GM12878 (cell line): ENCODE measurements around the gene AIRE. TPM values are rescaled to one million over a fixed set of nuclear protein-coding genes. Genes with fewer than 3 reads are reported as not detected.

Experiments used
- ATAC-seq: fragments of 200-7000 bp; cut with Tn5 transposase; 3 replicates; pipeline ENCODE4 v1.9.1; 2020; ENCODE audit warnings: mild to moderate bottlenecking, moderate library complexity
- BruUV-seq: library from RNA; stranded (reverse); fragments of 400-500 nt; replicated peaks from 2 replicates; lab custom pipeline; 2021; lab: Mats Ljungman, UMichigan
- CTCF ChIA-PET: fragments of 300-600 bp; sonication (Branson Sonifier 250); formaldehyde crosslinking; extraction: SDS; loops from one replicate; lab custom pipeline; 2021; ENCODE audit warnings: inconsistent platforms; lab: Yijun Ruan, JAX
- POLR2A ChIA-PET: fragments of 350-600 bp; formaldehyde crosslinking; extraction: SDS; loops from one replicate; lab custom pipeline; 2021; ENCODE audit warnings: inconsistent platforms; lab: Charles Lee
- RAD21 ChIA-PET: fragments of 300-600 bp; sonication (Branson Sonifier 250); formaldehyde crosslinking; loops from one replicate; lab custom pipeline; 2023; ENCODE audit warnings: antibody characterized with exemption; ENCODE audit not compliant: unreplicated experiment; lab: Charles Lee
- SMC1A ChIA-PET: fragments of 300-600 bp; sonication (Branson Sonifier 250); formaldehyde crosslinking; loops from one replicate; lab custom pipeline; 2023; ENCODE audit not compliant: unreplicated experiment, uncharacterized antibody; lab: Charles Lee
- DNase-seq: peaks from one replicate; pipeline ENCODE4 v3.0.0-alpha.2; 2011; ENCODE audit warnings: low read depth, low spot score
- FAIRE-seq: peaks from 3 replicates; lab custom pipeline; 2011; peaks lifted over from hg19 to GRCh38; lab: Jason Lieb, UNC
- H2AFZ ChIP-seq: 2 replicates; pipeline ENCODE4 v1.6.0; 2011; ENCODE audit warnings: low read depth, low read length, control low read depth; ENCODE audit not compliant: control insufficient read depth
- H3K27ac ChIP-seq: 2 replicates; pipeline ENCODE4 v1.5.1; 2011; ENCODE audit warnings: control low read depth; ENCODE audit not compliant: control insufficient read depth, insufficient read depth
- H3K27me3 ChIP-seq, 2 experiments: replicated peaks in 1 of 2; 2 replicates each; pipeline versions ENCODE4 v1.6.0 to v1.6.1; 2011; ENCODE audit warnings: low read length in 1 of 2; ENCODE audit not compliant: control insufficient read depth in 2 of 2, insufficient read depth in 2 of 2
- H3K36me3 ChIP-seq, 2 experiments: 2 replicates each; pipeline ENCODE4 v1.5.1; 2011; ENCODE audit warnings: low read length in 1 of 2; ENCODE audit not compliant: control insufficient read depth in 2 of 2, insufficient read depth in 2 of 2
- H3K4me1 ChIP-seq: 2 replicates; pipeline ENCODE4 v1.6.1; 2011; ENCODE audit warnings: mild to moderate bottlenecking, low read length, moderate library complexity, mixed read lengths; ENCODE audit not compliant: control insufficient read depth, insufficient read depth
- H3K4me2 ChIP-seq: 2 replicates; pipeline ENCODE4 v1.6.0; 2011; ENCODE audit warnings: control low read depth; ENCODE audit not compliant: control insufficient read depth, insufficient read depth
- H3K4me3 ChIP-seq: fragments of 200-600 bp; sonication (generic); 2 replicates; pipeline ENCODE4 v1.5.1; 2016
- H3K79me2 ChIP-seq: 2 replicates; pipeline ENCODE4 v1.6.0; 2011; ENCODE audit warnings: low read length; ENCODE audit not compliant: control insufficient read depth, insufficient read depth
- H3K9ac ChIP-seq: 2 replicates; pipeline ENCODE4 v1.8.0; 2011; ENCODE audit warnings: low read length, control low read depth, mixed read lengths; ENCODE audit not compliant: control insufficient read depth, insufficient read depth
- H3K9me3 ChIP-seq: replicated peaks from 3 replicates; pipeline ENCODE4 v1.5.1; 2011; ENCODE audit warnings: mild to moderate bottlenecking, low read length; ENCODE audit not compliant: control insufficient read depth, insufficient read depth
- H4K20me1 ChIP-seq: 2 replicates; pipeline ENCODE4 v1.6.0; 2011; ENCODE audit not compliant: control insufficient read depth, insufficient read depth
- POLR2A ChIP-seq: IDR thresholded peaks from 2 replicates; pipeline ENCODE4 v1.6.1; 2011; ENCODE audit warnings: low read depth, mild to moderate bottlenecking, low read length
- SRF ChIP-seq, 2 experiments: IDR thresholded peaks; 2 replicates each; pipeline ENCODE4 v1.6.1; 2011; ENCODE audit warnings: low read depth in 2 of 2, low read length in 2 of 2, mild to moderate bottlenecking in 1 of 2, moderate library complexity in 1 of 2
- WGBS: methylation state at CpG from one replicate; pipeline ENCODE4 v1.1.6; 2016; ENCODE audit warnings: low lambda C conversion rate; ENCODE audit not compliant: insufficient replicate concordance, insufficient coverage; ENCODE audit errors: missing lambda C conversion rate; 5-methylcytosine and 5-hydroxymethylcytosine counted together
- in situ Hi-C: fragments of 300-500 bp; cut with MboI; formaldehyde crosslinking; loops from 9 replicates; pipeline ENCODE4 v1.14.3; 2018; ENCODE audit warnings: mixed read lengths
- intact Hi-C: fragments of 100-400 bp; cut with micrococcal nuclease; formaldehyde crosslinking; loops from one replicate; pipeline ENCODE4 v1.14.2; 2022; ENCODE audit not compliant: unreplicated experiment
- polyA plus RNA-seq, 11 experiments: library from polyadenylated mRNA; depleted of rRNA in 4 of 11; unstranded in 6 of 11; stranded (reverse) in 5 of 11; fragments of >200 nt; fragmentation: Nextera tagmentation in 4 of 11; fragmentation: Illumina TruSeq in 1 of 11; extraction: Ambion mirVana in 4 of 11; extraction: Trizol in 1 of 11; gene quantifications; 1 replicate in 1 of 11; 2 replicates in 10 of 11; pipeline versions ENCODE4 v1.2.1 to v1.2.3, GENCODE V29; 2011 to 2016; ENCODE audit warnings: inconsistent platforms in 2 of 11, missing spikeins in 2 of 11, low read depth in 1 of 11
- total RNA-seq, 4 experiments: library from RNA; depleted of rRNA in 3 of 4; stranded (reverse); fragments of >200 nt in 3 of 4; fragmentation: Illumina TruSeq in 1 of 4; extraction: Trizol in 1 of 4; gene quantifications; 2 replicates each; pipeline versions ENCODE4 v1.2.1 to v1.2.3, GENCODE V29; 2013 to 2021
- TF ChIP-seq, protein P1 (sequence below): fragments of 450-650 bp; conservative IDR thresholded peaks from 2 replicates; pipeline ENCODE4 v1.6.1; 2017; ENCODE audit warnings: mild to moderate bottlenecking, moderate library complexity

AIRE gene
- total and polyA plus RNA-seq, 10 of the 15 experiments (the other 5 are each of a cell fraction or from before 2014, with no cell fraction given): 0.05 to 0.10 TPM; not detected in 8

DNA sequence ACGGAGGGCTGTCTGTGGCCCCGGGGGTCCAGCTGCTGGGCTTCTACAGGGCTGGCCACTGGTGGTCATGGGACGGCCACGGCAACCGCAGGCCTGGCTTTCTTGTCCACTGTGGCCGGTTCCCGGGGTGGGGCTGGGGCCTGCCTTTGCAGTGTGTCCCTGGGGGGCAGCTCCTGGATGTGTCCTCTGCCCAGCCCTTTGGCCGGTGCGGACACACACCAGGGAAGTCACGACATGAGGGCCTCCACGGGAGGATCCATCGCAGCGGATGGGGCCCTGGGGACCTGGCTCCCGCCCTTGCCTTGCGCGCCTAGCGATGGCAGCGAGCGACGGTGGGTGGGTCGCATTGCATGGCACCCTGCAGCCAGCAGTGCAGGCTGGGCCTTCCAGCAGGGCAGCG is 32.2 kb downstream of the AIRE start:
- DNase-seq (no peak), FAIRE-seq (no peak)
- no peaks in the 10 kb centered on the region for H3K4me1 ChIP-seq
- in situ Hi-C loops: no loop called here
- H3K79me2 ChIP-seq: no peaks in the 10 kb centered on the region
- peaks cover 19 to 45% of the 10 kb centered on the region in 2 experiments; a peak in 3 of 4 replicates for H3K36me3 ChIP-seq
- no peaks in the 10 kb centered on the region for H3K27me3 ChIP-seq
- 95% methylated on average over 22 of the region's 22 CpGs for WGBS
- RAD21 ChIA-PET: no interaction called here
- no peak overlapping the region for H2AFZ ChIP-seq
- CTCF ChIA-PET: no interaction called here
- TF ChIP-seq POLR2A: peak; percentile 45; the same call in 1 of the 2 replicates
- no peak for TF ChIP-seq SRF (IDR thresholded peaks at IDR 0.05; ENCODE audit: low read depth in 2 of 2, low read length in 2 of 2)
- TF ChIP-seq, all 136 proteins: peak for 1
- Histone ChIP-seq H4K20me1 (no peaks in the 10 kb centered on the region), H3K9me3 (no peaks in the 10 kb centered on the region), H3K4me3 (no peak overlapping the region), H3K27ac (no peak overlapping the region), H3K9ac (no peak overlapping the region), H3K4me2 (no peak overlapping the region)
- ATAC-seq: no peak
- POLR2A ChIA-PET: no interaction called here
- intact Hi-C loops: no loop called here
- SMC1A ChIA-PET: no interaction called here
- BruUV-seq: no TSS peak

DNA sequence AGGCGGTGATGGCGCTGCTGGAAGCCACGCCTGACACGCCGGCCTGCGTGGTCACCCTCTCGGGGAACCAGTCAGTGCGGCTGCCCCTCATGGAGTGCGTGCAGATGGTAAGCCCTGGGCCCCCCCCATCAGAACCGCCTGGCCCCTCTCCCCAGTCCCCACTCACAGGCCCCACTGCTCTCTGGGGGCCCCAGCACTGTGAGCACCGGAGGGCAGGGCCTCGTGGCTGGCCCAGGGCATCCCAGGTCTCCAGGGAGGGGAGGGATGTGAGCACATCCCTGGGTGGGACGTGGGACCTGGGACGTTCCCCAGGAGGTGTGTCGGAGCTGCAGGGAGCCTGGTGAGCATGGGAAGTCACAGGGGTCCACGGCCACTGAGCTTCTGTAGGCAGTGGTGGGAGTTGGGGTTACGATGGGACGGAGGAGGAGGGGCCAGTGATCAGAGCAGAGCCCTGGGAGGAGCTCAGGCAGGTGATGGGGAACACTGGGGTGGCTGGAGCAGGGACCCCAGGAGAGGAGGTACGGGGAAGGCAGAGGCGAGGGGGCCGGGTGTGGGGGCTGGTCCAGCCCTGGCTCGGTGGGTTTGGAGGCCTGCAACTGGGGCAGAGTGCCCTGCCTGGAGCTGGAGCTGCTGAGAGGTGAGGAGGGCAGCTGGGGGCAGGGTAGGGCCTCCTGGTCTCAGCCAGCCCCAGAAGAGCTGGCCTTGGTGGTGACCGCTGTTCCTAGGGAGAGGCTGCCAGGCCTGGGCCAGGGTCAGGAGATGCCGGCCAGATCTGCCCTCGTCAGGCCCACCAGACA is 33.0 kb downstream of the AIRE start:
- Histone ChIP-seq H3K4me1 (no peaks in the 10 kb centered on the region), H3K9ac (no peak overlapping the region), H3K36me3 (peaks cover 17 to 37% of the 10 kb centered on the region in 2 experiments; a peak in 3 of 4 replicates), H4K20me1 (no peaks in the 10 kb centered on the region), H3K4me3 (no peak overlapping the region), H2AFZ (no peak overlapping the region), H3K79me2 (no peaks in the 10 kb centered on the region), H3K4me2 (no peak overlapping the region), H3K27me3 (no peaks in the 10 kb centered on the region), H3K9me3 (no peaks in the 10 kb centered on the region), H3K27ac (no peak overlapping the region)
- WGBS: 92% methylated on average over 25 of the region's 25 CpGs
- CTCF ChIA-PET: no interaction called here
- SMC1A ChIA-PET: no interaction called here
- DNase-seq (no peak), ATAC-seq (no peak), FAIRE-seq (no peak)
- in situ Hi-C loops: no loop called here
- BruUV-seq: no TSS peak
- TF ChIP-seq, protein P1, sequence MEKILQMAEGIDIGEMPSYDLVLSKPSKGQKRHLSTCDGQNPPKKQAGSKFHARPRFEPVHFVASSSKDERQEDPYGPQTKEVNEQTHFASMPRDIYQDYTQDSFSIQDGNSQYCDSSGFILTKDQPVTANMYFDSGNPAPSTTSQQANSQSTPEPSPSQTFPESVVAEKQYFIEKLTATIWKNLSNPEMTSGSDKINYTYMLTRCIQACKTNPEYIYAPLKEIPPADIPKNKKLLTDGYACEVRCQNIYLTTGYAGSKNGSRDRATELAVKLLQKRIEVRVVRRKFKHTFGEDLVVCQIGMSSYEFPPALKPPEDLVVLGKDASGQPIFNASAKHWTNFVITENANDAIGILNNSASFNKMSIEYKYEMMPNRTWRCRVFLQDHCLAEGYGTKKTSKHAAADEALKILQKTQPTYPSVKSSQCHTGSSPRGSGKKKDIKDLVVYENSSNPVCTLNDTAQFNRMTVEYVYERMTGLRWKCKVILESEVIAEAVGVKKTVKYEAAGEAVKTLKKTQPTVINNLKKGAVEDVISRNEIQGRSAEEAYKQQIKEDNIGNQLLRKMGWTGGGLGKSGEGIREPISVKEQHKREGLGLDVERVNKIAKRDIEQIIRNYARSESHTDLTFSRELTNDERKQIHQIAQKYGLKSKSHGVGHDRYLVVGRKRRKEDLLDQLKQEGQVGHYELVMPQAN: no peak
- peak; percentile 61 for TF ChIP-seq POLR2A
- RAD21 ChIA-PET: no interaction called here
- POLR2A ChIA-PET: no interaction called here
- intact Hi-C loops: no loop called here
